ENCODE data around the gene TEC.

DNA sequence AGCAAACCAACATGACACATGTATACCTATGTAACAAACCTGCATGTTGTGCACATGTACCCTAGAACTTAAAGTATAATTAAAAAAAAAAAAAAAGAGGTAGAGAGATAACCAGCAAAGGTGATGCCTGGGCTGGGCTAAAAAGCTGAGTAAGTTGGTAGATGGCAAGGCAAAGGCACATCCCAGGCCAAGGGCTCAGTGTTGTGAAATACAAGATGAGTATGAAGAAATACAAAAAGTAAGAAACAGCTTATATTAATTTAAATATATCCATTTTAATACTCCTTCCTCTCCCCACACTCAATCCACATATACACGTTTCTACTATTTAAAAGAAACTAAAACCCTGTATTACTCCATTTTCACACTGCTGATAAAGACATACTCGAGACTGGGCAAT lies 25.8 kb downstream of the TEC start:
- TF ChIP-seq EZH2phosphoT487 (IDR thresholded peaks at IDR 0.05; ENCODE audit: insufficient read depth, low read depth) (no peak), EZH2 (IDR thresholded peaks at IDR 0.05; ENCODE audit: insufficient read depth, poor library complexity, severe bottlenecking) (no peak)
